ENCODE results near the gene SHISA5.
A peak's percentile ranks its signal among the peaks of the same experiment; 100 is the strongest.
"Not testable (repeated sequence)": the region's sequence is repeated elsewhere in the genome, so short reads cannot be mapped to it uniquely, and the experiment has no call there.

Gene SHISA5

GRCh38 chr3:48461767-48462166 is 42.2 kb downstream of the SHISA5 start:
- not testable (repeated sequence) for DNase-seq (ENCODE audit: low read depth in 4 of 4, low spot score in 1 of 4)

GRCh38 chr3:48460517-48460902 is 43.5 kb downstream of the SHISA5 start:
- no peak for DNase-seq (ENCODE audit: low read depth in 4 of 4, low spot score in 1 of 4)

- no peak for DNase-seq (ENCODE audit: low read depth in 4 of 4, low spot score in 1 of 4)
These were observed 44.0 kb downstream of the SHISA5 start for GRCh38 chr3:48459773-48460516.

- no peak for DNase-seq (ENCODE audit: low read depth in 4 of 4, low spot score in 1 of 4)
These were observed 44.6 kb downstream of the SHISA5 start for GRCh38 chr3:48459331-48459730.

GRCh38 chr3:48456456-48456855 is 47.5 kb downstream of the SHISA5 start:
- no peak for DNase-seq (ENCODE audit: low read depth in 4 of 4, low spot score in 1 of 4)

GRCh38 chr3:48451270-48451669 is 52.7 kb downstream of the SHISA5 start:
- DNase-seq (ENCODE audit: low read depth in 4 of 4, low spot score in 1 of 4) = no peak

- DNase-seq (ENCODE audit: low read depth in 4 of 4, low spot score in 1 of 4) = peak; percentile 67 to 87 (median 78)
These were observed 57.4 kb downstream of the SHISA5 start, which contains the start of gene ATRIP for GRCh38 chr3:48446425-48447193. Gene ATRIP (plus strand): TSS chr3:48446737. CDS start chr3:48446846, 109 bp downstream.

- no peak for DNase-seq (ENCODE audit: low read depth in 4 of 4, low spot score in 1 of 4)
These were observed 57.9 kb downstream of the SHISA5 start for GRCh38 chr3:48446043-48446424.

- DNase-seq (ENCODE audit: low read depth in 4 of 4, low spot score in 1 of 4) = no peak
These were observed 58.6 kb downstream of the SHISA5 start for GRCh38 chr3:48445277-48445882.

- DNase-seq (ENCODE audit: low read depth in 4 of 4, low spot score in 1 of 4) = no peak
These were observed 62.0 kb downstream of the SHISA5 start for GRCh38 chr3:48441940-48442339.

- no peak for DNase-seq (ENCODE audit: low read depth in 4 of 4, low spot score in 1 of 4)
These were observed 63.4 kb downstream of the SHISA5 start for GRCh38 chr3:48440590-48440958.

- peak; percentile 94 to 98 (median 97) for DNase-seq (ENCODE audit: low read depth in 4 of 4, low spot score in 1 of 4)
These were observed 64.0 kb downstream of the SHISA5 start, which contains the start of the genes CCDC51 and TMA7 for GRCh38 chr3:48439820-48440589. Gene CCDC51 (minus strand): TSS chr3:48440119. CDS start chr3:48435128, 4,991 bp downstream. Gene TMA7 (plus strand): TSS chr3:48440257. CDS start chr3:48440297, 40 bp downstream.

GRCh38 chr3:48437812-48438211 is 66.2 kb downstream of the SHISA5 start:
- no peak for DNase-seq (ENCODE audit: low read depth in 4 of 4, low spot score in 1 of 4)

GRCh38 chr3:48436855-48437254 is 67.1 kb downstream of the SHISA5 start:
- DNase-seq (ENCODE audit: low read depth in 4 of 4, low spot score in 1 of 4) = no peak

GRCh38 chr3:48436477-48436787 is 67.5 kb downstream of the SHISA5 start:
- no peak for DNase-seq (ENCODE audit: low read depth in 4 of 4, low spot score in 1 of 4)

- DNase-seq (ENCODE audit: low read depth in 4 of 4, low spot score in 1 of 4) = peak; percentile 72 to 77 (median 75)
These were observed 68.0 kb downstream of the SHISA5 start for GRCh38 chr3:48435774-48436476.

GRCh38 chr3:48435223-48435595 is 68.8 kb downstream of the SHISA5 start:
- no peak for DNase-seq (ENCODE audit: low read depth in 4 of 4, low spot score in 1 of 4)

GRCh38 chr3:48434591-48435222 is 69.3 kb downstream of the SHISA5 start:
- DNase-seq (ENCODE audit: low read depth in 4 of 4, low spot score in 1 of 4) = no peak

GRCh38 chr3:48433472-48434118 is 70.4 kb downstream of the SHISA5 start:
- no peak for DNase-seq (ENCODE audit: low read depth in 4 of 4, low spot score in 1 of 4)

Data from stimulated activated CD4-positive, alpha-beta T cell treated with anti-CD3 and anti-CD28 coated beads, Interleukin-1b, Interleukin-23, amount 100 ng/mL, for 24 hours (primary cell).